GM12892 (cell line): Measurements from ENCODE around the gene JAKMIP1.

Experiments
- POLR2A ChIP-seq: IDR thresholded peaks from 2 replicates; pipeline ENCODE4 v1.6.1; 2011; ENCODE audit warnings: low read depth, low read length, control low read depth
- POLR2AphosphoS5 ChIP-seq: IDR thresholded peaks from 2 replicates; pipeline ENCODE4 v1.6.1; 2011; ENCODE audit warnings: low read depth, low read length, control low read depth

- no peak for TF ChIP-seq POLR2A
- no peak for TF ChIP-seq POLR2AphosphoS5
Measured at GRCh38 chr4:6233929-6234328, 33.6 kb upstream of the JAKMIP1 start.
